GM18498 (cell line): ENCODE results near the gene WDR86.

Experiments used
- ATAC-seq: cut with Tn5 transposase; IDR thresholded peaks from one replicate; pipeline ENCODE4 v1.9.1; 2021; ENCODE audit warnings: mild to moderate bottlenecking, moderate library complexity; ENCODE audit not compliant: unreplicated experiment

The WDR86 gene, protein sequence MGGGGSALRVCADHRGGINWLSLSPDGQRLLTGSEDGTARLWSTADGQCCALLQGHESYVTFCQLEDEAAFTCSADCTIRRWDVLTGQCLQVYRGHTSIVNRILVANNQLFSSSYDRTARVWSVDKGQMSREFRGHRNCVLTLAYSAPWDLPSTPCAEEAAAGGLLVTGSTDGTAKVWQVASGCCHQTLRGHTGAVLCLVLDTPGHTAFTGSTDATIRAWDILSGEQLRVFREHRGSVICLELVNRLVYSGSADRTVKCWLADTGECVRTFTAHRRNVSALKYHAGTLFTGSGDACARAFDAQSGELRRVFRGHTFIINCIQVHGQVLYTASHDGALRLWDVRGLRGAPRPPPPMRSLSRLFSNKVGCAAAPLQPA

DNA sequence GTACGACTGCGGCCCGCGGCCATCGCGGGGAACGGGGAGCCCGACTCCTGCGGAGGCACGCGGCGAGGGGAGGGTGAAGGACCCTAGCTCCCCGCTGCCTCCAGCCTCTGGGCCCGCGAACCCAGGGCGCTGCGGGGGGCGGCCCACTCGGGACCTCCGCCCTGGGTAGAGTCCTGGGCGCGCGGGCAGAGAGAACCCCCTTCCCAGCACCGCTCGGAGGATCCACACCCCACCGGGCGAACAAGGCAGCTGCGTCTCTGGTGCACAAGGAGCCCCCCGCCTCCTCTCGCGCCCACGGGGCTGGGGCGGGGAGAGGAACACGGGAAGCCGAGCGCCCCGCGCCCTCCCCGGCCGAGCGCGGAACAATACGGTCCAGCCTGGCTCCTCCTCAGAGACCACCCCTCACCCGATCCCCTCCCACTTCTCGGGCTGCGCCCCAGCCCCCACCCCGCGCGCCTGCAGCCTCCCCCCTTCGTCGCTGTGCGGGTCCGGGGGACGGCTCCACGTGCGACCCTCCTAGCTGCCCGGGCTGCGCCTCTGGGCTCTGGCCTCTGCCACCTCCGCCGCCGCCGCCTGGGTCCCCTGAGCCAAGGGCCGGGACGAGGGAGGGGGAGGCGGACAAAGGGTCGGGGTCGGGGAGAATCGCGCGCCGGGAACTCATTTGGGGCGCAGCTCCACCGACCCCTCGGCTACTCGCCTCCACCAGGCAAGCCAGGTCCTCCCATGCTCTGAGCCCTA is at the start of gene WDR86:
TSS of gene WDR86 (minus strand) at position 372 of the 738 bp plus-strand sequence. CDS start 449 bp downstream, outside the sequence.
- no peak for ATAC-seq

DNA sequence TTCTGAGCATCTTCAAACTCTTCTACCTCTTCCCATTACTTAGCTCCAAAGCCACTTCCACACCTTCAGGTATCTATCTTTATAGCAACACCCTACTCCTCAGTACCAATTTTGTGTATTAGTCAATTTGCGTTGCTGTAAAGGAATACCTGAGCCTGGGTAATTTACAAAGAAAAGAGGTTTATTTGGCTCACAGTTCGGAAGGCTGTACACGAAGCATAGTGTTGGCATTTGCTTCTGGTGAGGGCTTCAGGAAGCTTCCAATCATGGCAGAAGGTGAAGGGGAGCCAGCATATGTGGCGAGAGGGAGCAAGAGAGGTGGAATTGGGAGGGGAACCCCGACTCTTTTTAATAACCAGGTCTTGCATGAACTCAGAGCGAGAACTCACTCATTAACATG is 47.7 kb upstream of the WDR86 start:
- ATAC-seq = no peak

DNA sequence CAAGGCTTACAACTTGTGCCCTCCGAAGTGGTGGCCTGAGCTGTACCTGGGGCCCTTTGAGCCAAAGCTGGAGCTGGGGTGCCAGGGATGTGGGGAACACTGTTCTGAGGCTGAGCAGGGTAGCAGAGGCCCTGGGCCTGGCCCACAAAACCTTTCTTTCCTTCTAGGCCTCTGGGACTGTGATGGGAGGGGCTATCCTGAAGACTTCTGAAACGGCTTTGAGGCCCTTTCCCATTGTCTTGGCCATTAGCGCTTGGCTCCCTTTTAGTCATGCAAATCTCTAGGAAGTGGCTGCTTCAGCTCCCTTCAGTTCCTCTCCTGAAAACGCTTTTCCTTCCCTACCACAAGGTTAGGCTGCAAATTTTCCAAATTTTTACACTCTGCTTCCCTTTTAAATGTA is 46.9 kb upstream of the WDR86 start:
- no peak for ATAC-seq

DNA sequence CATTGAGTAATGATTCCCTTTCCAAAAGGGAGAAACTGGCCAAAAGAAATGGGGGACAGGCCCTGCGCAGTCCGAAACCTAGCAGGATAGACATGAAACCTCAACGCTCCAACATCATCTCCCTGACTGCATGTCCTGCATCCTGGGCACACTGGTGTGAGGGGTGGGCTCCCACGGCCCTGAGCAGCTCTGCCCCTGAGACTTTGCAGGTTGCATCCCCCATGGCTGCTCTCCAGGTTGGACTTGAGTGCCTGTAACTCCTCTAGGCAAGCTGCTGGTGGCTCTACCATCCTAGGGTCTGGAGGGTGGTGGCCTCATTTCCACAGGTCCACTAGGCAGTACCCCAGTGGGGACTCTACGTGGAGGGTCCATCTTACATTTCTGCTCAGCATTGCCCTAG is 46.4 kb upstream of the WDR86 start:
- ATAC-seq = no peak

DNA sequence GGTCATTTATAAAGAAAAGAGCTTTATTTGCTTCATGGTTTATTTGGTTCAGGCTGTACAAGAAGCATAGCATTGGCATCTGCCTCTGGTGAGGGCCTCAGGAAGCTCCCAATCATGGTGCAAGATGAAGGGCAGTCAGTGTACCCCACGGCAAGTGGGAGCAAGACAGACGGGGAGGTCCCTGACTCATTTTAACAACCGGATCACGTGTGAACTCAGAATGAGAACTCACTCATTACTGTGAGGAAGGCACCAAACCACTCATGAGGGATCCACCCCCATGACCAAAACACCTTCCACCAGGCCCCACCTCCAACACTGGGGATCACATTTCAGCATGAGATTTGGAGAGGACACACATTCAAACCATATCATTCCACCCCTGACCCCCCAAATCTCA is 45.9 kb upstream of the WDR86 start:
- no peak for ATAC-seq

DNA sequence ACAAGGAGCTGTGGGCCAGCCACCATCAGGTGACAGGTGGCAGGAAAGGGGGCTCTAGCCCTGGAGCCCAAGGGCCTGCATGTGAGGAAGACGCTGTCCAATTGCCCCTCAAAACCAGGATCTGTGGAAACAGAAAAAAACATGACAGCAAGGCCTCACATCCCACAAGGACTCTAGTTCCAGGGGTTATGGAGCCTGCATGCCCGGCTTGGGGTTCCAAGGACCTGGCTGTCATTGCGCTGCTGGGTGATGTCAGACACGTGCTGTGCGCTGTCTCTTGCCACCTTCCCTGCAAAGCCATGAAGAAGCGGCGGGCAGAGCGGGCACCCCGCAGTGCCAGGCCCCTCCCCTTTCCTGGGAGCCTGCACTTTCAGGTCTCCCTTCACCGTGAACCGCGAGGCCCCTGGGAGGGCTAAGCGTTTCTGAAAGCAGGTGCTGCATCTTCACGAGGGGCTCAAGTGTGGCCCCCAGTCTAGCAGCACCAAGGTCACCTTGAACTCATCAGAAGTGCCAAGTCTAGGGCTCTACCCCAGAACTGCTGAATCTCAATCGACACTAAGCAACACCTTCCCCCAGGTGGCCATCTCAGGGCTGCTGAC is 45.2 kb upstream of the WDR86 start:
- no peak for ATAC-seq

DNA sequence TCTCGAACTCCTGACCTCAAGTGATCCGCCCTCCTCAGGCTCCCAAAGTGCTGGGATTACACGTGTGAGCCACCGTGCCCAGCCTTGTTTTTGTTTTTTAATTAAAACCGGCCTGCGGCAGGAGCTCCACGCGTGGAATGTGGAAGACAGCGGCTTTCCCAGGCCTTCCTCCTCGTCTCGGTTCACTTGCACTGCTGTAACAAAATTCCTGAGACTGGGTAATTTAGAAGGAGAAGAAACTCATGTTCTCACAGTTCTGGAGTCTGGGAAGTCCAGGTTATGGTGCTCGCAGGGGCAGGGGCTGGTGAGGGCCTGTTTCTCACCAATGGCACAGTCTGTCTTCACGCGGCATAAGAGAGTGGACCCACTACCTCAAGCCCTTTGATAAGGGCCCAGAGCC is 44.5 kb upstream of the WDR86 start:
- no peak for ATAC-seq

DNA sequence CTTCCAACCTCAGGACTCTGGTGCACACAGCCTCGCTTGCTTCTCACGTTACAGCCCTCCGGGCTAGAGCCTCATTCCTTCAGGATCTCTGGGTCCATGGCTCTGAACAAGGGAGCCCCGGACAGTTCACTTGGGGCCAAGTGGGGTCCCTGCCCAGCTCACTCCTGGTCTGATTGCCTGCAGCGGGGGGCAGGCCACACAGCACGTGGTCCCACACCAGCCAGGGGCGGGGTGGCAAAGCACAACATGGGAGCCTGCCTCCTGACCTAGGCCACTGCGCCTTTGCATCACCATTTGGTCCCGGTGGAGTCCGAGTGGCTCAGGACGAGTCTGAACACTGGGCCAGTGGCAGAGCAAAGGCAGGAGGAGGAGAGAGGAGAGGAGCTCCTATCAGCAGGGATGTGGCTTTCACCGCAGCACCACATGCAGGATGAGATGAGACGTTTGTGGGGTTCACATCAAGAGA is 43.5 kb upstream of the WDR86 start:
- no peak for ATAC-seq

DNA sequence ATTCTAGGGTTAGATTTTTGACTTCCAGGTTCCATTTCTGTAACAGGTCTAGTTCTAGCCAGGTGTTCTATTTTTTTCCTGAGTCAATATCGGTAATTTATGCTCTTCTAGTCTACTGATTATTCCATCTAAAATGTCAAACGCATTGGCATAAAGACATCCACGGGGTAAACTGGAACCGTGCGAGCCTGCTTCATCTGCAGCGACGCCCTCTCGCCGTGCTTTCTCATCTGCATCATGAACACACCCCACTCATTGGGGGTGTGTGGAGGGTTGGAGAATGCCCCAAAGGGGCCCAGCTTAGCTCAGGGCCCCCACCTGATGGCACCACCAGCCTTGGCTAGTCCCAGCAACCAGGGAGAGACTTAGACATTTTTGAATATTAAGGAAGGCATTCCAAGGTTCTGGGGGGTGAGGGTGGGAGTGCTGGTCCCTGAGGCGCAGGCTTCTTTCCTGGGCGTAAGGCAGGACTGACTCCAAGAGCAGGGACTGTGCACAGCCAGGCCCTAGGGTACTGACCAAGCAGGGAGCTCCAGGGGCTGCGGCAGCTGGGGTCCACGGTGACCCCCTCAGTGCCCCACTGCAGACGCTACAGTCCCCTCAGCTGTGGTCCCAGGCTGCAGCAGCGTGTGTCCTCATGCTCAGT is 43.0 kb upstream of the WDR86 start:
- ATAC-seq = no peak

DNA sequence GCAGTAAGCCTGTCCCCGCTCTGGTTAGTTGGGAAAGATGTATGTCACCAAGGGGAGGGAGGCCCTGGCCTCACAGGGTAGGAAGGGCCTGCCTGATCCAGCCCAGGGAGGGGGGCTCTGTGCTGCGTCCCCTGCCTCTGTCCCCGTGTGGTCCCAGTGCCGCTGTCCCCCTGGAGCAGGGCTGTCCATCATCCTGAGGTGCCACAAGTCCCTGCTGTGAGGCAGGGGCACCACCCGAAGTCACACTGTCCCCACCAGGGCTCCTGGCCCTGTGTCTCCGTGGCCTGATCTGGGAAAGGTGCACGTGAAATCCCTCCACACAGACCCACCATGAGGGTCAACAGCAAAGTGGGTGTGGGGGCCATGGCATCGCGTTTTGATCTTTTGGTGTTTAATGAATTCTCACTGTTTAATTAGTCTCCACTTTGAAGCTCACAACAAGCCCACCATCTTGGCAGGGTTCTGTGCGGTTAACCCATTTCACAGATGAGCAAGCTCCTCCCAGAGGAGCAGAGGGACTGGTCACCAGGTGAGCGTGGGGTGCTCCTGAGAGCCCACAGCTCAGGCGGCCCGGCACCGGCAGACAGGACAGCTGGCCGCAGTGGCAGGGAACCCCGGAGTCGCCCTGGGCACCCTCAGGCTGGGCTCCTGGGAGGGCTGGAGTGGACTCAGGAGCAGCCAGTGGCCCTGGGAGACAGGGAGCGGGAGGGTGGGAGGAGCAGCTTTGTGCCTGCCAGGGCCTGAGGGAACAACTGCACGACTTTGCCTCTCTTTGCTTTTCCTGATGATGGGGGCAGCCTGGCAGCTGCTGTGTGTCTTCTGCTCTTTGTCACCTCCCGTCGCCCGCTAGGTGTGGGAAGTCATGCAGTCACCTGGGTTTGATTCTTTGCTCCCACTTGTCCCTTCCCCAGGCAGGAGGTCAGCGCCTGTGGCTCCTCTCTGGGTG is 42.1 kb upstream of the WDR86 start:
- no peak for ATAC-seq

DNA sequence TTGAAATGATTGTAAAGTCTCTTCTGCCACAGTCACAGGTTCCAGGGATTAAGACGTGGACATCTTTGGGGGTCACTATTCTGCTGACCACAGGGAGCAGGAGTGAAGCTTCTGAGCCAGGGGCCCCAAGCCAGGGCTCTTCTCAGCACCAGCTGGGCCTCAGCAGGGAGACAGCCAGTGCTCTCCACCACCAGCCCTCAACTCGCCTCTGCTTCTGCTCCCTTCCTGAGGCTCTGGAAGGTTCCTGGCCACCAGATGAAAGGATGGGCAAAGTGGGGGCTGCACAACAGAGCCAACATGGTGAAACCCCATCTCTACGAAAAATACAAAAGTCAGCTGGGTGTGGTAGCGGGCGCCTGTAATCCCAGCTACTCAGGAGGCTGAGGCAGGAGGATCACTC is 41.3 kb upstream of the WDR86 start:
- ATAC-seq = no peak

DNA sequence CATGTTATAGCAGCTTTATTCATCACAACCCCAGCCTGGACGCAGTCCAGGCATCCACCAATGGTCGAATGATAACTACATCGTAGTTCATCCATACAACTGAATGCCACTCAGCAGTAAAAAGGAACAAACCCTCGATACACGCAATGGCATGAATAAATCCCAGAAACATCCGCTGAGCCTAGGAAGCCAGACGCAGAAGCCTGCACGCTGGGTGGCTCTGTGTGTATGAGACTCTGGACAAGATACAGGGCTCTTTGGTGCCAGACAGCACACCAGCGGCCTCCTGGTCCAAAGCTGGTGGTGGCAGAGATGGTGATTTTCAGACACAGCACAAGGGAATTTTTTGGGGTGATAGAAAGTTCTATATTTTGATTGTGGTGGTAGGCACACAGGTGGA is 40.2 kb upstream of the WDR86 start:
- no peak for ATAC-seq

DNA sequence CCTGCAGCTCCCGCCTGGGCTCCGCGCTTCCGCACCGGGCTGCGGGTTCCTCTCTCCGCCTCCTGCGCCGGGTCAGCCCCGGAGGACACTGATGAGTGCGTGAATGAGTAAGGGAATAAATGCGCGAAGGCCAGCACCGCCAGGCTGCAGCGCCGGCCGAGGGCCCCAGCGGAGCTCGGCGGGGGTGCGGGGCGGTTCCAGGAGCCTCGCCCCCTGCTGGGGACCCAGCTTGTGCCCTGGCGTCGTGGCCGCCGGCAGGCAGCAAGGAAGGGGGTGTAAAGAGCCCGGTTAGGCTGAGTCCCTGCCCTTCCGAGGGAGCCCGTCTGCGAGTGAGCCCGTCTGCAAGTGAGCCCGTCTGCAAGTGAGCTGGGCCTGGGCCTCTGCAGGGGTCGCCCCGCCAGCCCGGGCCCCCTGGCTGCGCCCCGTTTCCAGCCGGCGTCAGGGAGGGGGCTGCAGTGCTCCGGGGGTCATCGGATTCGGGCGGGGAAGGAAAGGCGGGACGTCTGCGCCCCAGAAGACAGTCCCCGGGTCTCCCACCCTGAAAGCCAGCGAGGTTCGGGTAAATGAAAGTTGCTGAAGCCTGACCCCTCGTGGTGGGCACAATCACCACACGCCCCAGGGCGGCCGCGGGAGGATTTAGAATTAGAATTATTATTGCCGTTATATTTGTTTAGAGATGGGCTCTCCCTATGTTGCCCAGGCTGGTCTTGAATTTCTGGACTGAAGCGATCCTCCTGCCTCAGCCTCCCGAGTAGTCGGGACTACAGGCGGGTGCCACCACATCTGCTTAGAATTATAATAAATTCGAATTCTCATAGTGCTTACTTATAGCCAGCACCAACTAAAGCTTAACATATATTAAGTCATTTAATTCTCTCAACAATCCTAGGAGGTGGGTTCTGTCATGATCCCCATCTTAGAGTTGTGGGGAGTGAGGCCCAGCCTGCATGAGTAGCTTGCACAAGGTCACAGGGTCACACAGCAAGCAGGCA is 38.7 kb upstream of the WDR86 start:
- ATAC-seq = peak; percentile 76

DNA sequence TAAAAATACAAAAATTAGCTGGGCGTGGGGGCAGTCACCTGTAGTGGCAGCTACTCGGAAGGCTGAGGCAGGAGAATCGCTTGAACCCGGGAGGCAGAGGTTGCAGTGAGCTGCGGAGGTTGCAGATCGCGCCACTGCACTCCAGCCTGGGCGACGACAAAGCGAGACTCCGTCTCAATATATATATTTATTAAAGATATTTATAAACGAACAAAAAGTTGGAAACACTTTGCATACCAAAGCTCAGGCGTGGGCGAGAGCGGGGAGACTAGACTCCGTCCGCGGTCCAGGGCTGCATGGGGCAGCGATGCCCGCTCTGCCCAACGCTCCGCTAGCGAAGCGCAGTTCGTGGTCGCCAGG is 38.0 kb upstream of the WDR86 start:
- no peak for ATAC-seq

DNA sequence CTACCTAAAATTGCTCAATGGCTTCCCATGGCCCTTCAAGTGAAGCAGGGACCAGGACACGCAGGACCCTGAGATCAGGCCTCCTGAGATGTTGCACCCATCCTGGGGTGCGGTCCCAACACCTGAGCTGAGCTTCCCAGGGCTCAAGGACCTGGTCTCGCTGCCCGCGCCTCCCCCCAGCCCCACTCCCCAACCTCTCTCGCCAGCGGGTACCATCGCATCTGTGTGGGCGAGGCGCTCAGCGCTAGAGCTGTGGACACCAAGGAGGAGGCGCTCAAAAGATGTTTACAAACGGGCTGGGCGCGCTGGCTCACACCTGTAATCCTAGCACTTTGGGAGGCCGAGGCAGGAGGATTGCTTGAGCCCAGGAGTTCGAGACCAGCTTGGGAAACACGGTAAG is 37.5 kb upstream of the WDR86 start:
- no peak for ATAC-seq

DNA sequence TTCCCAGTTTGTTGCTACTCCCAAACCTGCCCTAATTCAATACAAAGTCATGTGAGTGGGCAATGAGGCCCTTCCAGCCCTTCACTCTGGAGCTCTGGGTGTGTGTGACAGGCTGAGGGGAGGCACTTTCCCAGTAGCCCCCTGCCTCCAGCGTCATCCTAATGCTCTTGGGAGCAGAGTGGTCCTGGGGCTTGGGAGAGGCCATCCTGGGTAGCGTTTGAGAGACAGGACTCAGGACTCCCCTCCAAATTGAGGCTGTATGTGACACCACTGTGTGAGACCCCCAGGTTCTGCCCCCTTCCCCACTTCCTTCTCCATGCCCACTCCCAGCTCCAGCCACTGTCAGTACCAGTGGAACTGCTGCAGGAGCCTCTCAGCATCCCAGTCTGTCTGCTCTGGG is 36.6 kb upstream of the WDR86 start:
- ATAC-seq = no peak

DNA sequence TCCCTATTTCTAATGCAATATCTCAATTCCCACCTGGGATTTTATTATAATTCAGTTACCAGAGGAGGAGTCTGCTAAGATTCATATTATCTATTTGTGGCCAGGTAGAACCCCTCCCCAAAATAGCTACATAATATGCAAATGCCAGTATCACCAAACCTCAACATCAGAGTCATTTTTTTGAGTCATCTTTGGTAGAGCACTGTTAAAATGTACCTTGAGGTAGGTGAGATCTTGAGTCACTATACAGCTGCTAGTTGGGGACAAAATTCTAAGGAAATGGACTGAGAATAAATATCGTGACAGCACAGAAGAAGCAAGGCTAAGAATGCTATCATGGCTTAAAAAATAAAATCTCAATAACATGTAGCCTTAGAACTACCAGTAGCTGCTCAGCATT is 34.8 kb upstream of the WDR86 start:
- ATAC-seq = no peak

DNA sequence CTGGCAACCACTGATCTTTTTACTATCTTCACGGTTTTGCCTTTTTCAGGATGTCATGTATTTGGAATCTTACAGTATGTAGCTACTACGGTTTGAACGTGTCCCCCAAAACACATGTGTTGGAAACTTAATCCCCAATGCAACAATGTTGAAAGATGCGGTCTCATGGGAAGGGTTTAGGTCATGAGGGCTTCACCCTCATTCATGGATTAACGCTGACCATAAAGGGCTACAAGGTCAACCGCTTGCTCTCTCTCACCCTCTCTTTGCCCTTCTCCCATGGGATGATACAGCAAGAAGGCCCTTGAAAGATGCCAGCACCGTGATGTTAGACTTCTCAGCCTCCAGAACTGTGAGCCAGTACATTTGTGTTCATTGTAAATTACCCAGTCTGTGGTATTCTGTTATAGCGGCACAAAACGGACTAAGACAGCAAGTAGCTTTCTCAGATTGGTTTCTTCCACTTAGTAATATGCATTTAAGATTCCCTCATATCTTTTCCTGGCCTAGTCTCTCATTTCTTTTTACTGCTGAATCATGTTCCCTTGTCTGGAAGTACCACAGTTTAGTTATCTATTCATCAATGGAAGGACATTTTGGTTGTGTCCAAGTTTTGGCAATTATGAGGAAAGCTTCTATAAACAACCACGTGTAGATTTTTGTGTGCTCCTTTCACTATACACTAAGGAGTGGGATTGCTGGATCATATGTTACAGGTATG is 33.1 kb upstream of the WDR86 start:
- ATAC-seq = no peak
